Loucy (cell line): ENCODE measurements around the gene GAB2.

Experiments
- EZH2phosphoT487 ChIP-seq: fragments of 200-600 bp; IDR thresholded peaks from 2 replicates; pipeline ENCODE4 v1.6.1; 2018; ENCODE audit warnings: antibody characterized with exemption, mild to moderate bottlenecking, moderate library complexity, borderline replicate concordance
- TF ChIP-seq, protein P1 (sequence below): fragments of 200-600 bp; sonication (generic); conservative IDR thresholded peaks from 2 replicates; pipeline ENCODE4 v1.5.1; 2014; ENCODE audit warnings: mild to moderate bottlenecking, antibody characterized with exemption, low read length

DNA sequence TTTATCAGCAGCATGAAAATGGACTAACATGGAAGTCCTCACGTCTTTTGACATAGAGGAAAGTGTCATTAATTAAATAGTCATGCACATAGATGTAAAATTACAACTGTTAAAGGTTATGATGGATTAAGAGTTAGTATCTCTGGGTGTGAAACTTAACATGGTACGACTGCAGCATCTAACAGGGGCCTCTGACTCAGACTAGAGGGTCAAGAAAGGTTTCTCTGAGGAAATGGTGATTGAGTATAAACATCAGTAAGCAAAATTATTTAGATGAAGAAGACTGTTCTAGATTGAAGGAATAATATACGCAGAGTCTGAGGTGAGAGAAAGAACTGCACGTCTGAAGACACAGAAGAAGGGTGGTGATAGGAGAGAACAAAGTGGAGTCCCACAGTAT lies 42.1 kb upstream of the GAB2 start:
- TF ChIP-seq, protein P1, sequence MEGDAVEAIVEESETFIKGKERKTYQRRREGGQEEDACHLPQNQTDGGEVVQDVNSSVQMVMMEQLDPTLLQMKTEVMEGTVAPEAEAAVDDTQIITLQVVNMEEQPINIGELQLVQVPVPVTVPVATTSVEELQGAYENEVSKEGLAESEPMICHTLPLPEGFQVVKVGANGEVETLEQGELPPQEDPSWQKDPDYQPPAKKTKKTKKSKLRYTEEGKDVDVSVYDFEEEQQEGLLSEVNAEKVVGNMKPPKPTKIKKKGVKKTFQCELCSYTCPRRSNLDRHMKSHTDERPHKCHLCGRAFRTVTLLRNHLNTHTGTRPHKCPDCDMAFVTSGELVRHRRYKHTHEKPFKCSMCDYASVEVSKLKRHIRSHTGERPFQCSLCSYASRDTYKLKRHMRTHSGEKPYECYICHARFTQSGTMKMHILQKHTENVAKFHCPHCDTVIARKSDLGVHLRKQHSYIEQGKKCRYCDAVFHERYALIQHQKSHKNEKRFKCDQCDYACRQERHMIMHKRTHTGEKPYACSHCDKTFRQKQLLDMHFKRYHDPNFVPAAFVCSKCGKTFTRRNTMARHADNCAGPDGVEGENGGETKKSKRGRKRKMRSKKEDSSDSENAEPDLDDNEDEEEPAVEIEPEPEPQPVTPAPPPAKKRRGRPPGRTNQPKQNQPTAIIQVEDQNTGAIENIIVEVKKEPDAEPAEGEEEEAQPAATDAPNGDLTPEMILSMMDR: no peak
- no peak for TF ChIP-seq EZH2phosphoT487
